ENCODE data around the gene CAMK1D. TPM values are rescaled to one million over a fixed set of nuclear protein-coding genes. Genes with fewer than 3 reads are reported as not detected.
A peak's percentile ranks its signal among the peaks of the same experiment; 100 is the strongest.

Gene CAMK1D
- total and polyA plus RNA-seq, 2 experiments from 2014 or later, result 3.5 to 6.0 TPM

DNA sequence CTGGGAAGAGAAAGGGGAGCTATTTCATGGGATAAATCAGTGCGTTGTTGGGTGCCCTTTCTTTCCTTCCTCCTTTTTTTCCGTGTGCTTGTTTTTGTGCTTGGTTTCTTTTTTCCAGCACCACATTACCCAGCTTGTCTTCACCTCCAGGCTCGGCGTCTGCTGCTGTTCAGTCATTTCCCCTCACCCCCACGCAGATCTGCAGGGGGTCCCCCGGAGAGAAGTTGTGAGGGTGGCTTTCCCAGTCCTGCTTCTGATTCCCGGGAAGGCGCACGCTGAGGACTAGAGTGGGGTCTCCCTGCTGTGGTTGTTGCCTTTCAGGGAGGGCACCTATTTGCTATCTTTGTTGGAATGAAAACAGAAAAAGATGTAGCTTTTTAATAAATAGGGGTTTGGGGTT lies 1.6 kb downstream of the CAMK1D start:
- Histone ChIP-seq H3K36me3 (replicated peaks; ENCODE audit: insufficient read depth, low read depth) (no peaks in the 10 kb centered on the region), H3K79me2 (no peaks in the 10 kb centered on the region), H3K9me3 (ENCODE audit: low read depth) (no peaks in the 10 kb centered on the region), H3K27ac (no peak overlapping the region), H3K4me2 (peak overlapping the region; percentile 100), H3K9me2 (replicated peaks; ENCODE audit: insufficient read depth) (no peaks in the 10 kb centered on the region), H4K20me1 (ENCODE audit: insufficient read depth, poor library complexity, severe bottlenecking) (no peaks in the 10 kb centered on the region), H3K4me3 (peak overlapping the region; percentile 90), H2AFZ (no peak overlapping the region), H3K4me1 (ENCODE audit: insufficient read depth) (no peaks in the 10 kb centered on the region), H3K27me3 (peaks cover 33% of the 10 kb centered on the region)
- 15% methylated on average over 9 of the region's 9 CpGs for WGBS (ENCODE audit: low lambda C conversion rate, missing lambda C conversion rate)
- DNase-seq (ENCODE audit: low spot score), result no peak
- TF ChIP-seq EZH2phosphoT487 (IDR thresholded peaks at IDR 0.05; ENCODE audit: low read depth, severe bottlenecking, unreplicated experiment) (no peak), EZH2 (IDR thresholded peaks at IDR 0.05; ENCODE audit: borderline replicate concordance) (no peak)
- TF ChIP-seq, protein P1, sequence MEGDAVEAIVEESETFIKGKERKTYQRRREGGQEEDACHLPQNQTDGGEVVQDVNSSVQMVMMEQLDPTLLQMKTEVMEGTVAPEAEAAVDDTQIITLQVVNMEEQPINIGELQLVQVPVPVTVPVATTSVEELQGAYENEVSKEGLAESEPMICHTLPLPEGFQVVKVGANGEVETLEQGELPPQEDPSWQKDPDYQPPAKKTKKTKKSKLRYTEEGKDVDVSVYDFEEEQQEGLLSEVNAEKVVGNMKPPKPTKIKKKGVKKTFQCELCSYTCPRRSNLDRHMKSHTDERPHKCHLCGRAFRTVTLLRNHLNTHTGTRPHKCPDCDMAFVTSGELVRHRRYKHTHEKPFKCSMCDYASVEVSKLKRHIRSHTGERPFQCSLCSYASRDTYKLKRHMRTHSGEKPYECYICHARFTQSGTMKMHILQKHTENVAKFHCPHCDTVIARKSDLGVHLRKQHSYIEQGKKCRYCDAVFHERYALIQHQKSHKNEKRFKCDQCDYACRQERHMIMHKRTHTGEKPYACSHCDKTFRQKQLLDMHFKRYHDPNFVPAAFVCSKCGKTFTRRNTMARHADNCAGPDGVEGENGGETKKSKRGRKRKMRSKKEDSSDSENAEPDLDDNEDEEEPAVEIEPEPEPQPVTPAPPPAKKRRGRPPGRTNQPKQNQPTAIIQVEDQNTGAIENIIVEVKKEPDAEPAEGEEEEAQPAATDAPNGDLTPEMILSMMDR (IDR thresholded peaks at IDR 0.05; ENCODE audit: poor library complexity), result no peak

DNA sequence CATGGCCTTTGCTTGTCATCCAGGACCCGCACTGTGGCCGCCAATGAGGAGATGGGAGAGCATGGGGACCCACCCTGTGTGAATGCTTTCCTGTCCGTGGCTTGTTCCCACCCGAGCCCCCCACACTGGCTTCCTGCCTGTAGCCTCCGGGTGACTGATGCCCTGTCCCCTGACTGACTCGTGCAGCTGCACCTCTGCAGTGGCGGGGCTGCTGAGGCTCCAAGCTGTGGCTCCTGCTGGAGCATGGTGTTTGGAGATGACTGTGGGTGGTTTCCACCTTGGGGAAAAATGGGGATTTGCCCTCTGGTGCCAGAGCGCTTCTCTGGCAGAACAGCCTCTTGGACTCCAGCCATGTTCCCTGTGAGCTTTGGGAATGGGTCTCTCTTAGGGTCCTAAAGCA lies 2.1 kb downstream of the CAMK1D start:
- Histone ChIP-seq H2AFZ (no peak overlapping the region), H4K20me1 (ENCODE audit: insufficient read depth, poor library complexity, severe bottlenecking) (no peaks in the 10 kb centered on the region), H3K27ac (no peak overlapping the region), H3K4me2 (peak overlapping the region; percentile 100), H3K79me2 (no peaks in the 10 kb centered on the region), H3K4me1 (ENCODE audit: insufficient read depth) (no peaks in the 10 kb centered on the region), H3K36me3 (replicated peaks; ENCODE audit: insufficient read depth, low read depth) (no peaks in the 10 kb centered on the region), H3K9me2 (replicated peaks; ENCODE audit: insufficient read depth) (no peaks in the 10 kb centered on the region), H3K4me3 (no peak overlapping the region), H3K9me3 (ENCODE audit: low read depth) (no peaks in the 10 kb centered on the region), H3K27me3 (peaks cover 38% of the 10 kb centered on the region)
- no peak for DNase-seq (ENCODE audit: low spot score)
- TF ChIP-seq EZH2 (IDR thresholded peaks at IDR 0.05; ENCODE audit: borderline replicate concordance), result no peak
- TF ChIP-seq, protein P1 (IDR thresholded peaks at IDR 0.05; ENCODE audit: poor library complexity), result no peak
- no peak for TF ChIP-seq EZH2phosphoT487 (IDR thresholded peaks at IDR 0.05; ENCODE audit: low read depth, severe bottlenecking, unreplicated experiment)
- WGBS (ENCODE audit: low lambda C conversion rate, missing lambda C conversion rate), result 69% methylated on average over 8 of the region's 8 CpGs

DNA sequence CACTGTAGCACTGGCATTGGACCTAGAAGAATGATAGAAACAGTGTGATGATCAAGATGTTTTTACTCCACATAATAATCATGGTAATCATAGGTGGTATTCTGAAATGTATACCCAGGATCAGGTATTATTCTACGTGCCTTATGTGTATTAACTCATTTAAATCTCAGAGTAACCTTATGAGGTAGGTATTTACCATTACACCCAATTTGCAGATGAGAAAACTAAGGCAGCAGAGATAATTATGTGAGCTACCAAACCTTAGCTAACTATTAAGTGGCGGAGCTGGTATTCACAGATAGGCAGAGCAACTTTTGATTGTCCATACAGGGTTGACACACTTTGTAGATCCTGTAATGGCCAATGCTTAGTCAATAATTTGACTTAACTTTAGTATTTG lies 2.5 kb downstream of the CAMK1D start:
- Histone ChIP-seq H3K9me3 (ENCODE audit: low read depth) (no peaks in the 10 kb centered on the region), H3K4me1 (ENCODE audit: insufficient read depth) (no peaks in the 10 kb centered on the region), H4K20me1 (ENCODE audit: insufficient read depth, poor library complexity, severe bottlenecking) (no peaks in the 10 kb centered on the region), H3K4me2 (no peak overlapping the region), H3K4me3 (no peak overlapping the region), H3K27me3 (peaks cover 38% of the 10 kb centered on the region), H2AFZ (no peak overlapping the region), H3K79me2 (no peaks in the 10 kb centered on the region), H3K27ac (no peak overlapping the region), H3K9me2 (replicated peaks; ENCODE audit: insufficient read depth) (no peaks in the 10 kb centered on the region), H3K36me3 (replicated peaks; ENCODE audit: insufficient read depth, low read depth) (no peaks in the 10 kb centered on the region)
- no peak for DNase-seq (ENCODE audit: low spot score)
- 44% methylated on average over 2 of the region's 2 CpGs for WGBS (ENCODE audit: low lambda C conversion rate, missing lambda C conversion rate)
- TF ChIP-seq EZH2 (IDR thresholded peaks at IDR 0.05; ENCODE audit: borderline replicate concordance), result no peak
- TF ChIP-seq, protein P1 (IDR thresholded peaks at IDR 0.05; ENCODE audit: poor library complexity), result no peak
- no peak for TF ChIP-seq EZH2phosphoT487 (IDR thresholded peaks at IDR 0.05; ENCODE audit: low read depth, severe bottlenecking, unreplicated experiment)

All from hepatocyte (in vitro differentiated cells).